Tibial artery (tissue), 4 donors: ENCODE results near the gene MAMDC2.
"Not testable (repeated sequence)": the region's sequence is repeated elsewhere in the genome, so short reads cannot be mapped to it uniquely, and the experiment has no call there.

ENCODE experiments used
- DNase-seq, 2 donors: peaks; one replicate each; pipeline ENCODE4 v3.0.0-alpha.2; 2019
- H3K27ac ChIP-seq, 2 donors: fragments of 200-600 bp; sonication (generic) in 1 of 2; 1 replicate in 1 of 2; 2 replicates in 1 of 2; pipeline ENCODE4 v1.5.1; 2018 to 2019; ENCODE audit warnings: mild to moderate bottlenecking in 1 of 2
- H3K27me3 ChIP-seq, 2 donors: fragments of 200-600 bp; sonication (generic) in 1 of 2; one replicate each; pipeline versions ENCODE4 v1.5.1 to v1.6.0; 2016 to 2019
- H3K36me3 ChIP-seq, 3 donors: fragments of 200-600 bp; sonication (generic) in 2 of 3; one replicate each; pipeline ENCODE4 v1.5.1; 2016 to 2019; ENCODE audit warnings: mild to moderate bottlenecking in 2 of 3
- H3K4me1 ChIP-seq, 4 donors: fragments of 200-600 bp; sonication (generic) in 2 of 4; 1 replicate in 3 of 4; 2 replicates in 1 of 4; pipeline ENCODE4 v1.5.1; 2016 to 2019
- H3K4me3 ChIP-seq, 2 donors: fragments of 200-600 bp; sonication (generic) in 1 of 2; 1 replicate in 1 of 2; 2 replicates in 1 of 2; pipeline ENCODE4 v1.5.1; 2018 to 2019; ENCODE audit warnings: mild to moderate bottlenecking in 2 of 2
- H3K9me3 ChIP-seq, 3 donors: fragments of 200-600 bp; sonication (generic) in 1 of 3; one replicate each; pipeline ENCODE4 v1.5.1; 2016 to 2019
- CTCF ChIP-seq, 2 experiments: fragments of 200-600 bp in 1 of 2; fragments of 450-650 bp in 1 of 2; IDR thresholded peaks; one replicate each; pipeline ENCODE4 v1.5.1; 2017 to 2019; ENCODE audit warnings: antibody characterized with exemption in 2 of 2, mild to moderate bottlenecking in 1 of 2, moderate library complexity in 1 of 2
- intact Hi-C: fragments of 100-400 bp; cut with DNase I; formaldehyde crosslinking; loops from one replicate; pipeline ENCODE4 v1.15.0; 2023; ENCODE audit warnings: low total_unique reads

The MAMDC2 gene

GRCh38 chr9:70232476-70232875, 188.8 kb downstream of the MAMDC2 start:
- no peak overlapping the region for H3K4me3 ChIP-seq
- H3K4me1 ChIP-seq: peaks cover 0 to 17% (median 3%) of the 10 kb centered on the region in 4 donors
- H3K27me3 ChIP-seq: no peaks in the 10 kb centered on the region
- no peak for TF ChIP-seq CTCF (IDR thresholded peaks at IDR 0.05)
- H3K27ac ChIP-seq: no peak overlapping the region
- intact Hi-C loops: no loop called here
- no peak for DNase-seq
- no peaks in the 10 kb centered on the region for H3K36me3 ChIP-seq
- no peaks in the 10 kb centered on the region for H3K9me3 ChIP-seq

DNA sequence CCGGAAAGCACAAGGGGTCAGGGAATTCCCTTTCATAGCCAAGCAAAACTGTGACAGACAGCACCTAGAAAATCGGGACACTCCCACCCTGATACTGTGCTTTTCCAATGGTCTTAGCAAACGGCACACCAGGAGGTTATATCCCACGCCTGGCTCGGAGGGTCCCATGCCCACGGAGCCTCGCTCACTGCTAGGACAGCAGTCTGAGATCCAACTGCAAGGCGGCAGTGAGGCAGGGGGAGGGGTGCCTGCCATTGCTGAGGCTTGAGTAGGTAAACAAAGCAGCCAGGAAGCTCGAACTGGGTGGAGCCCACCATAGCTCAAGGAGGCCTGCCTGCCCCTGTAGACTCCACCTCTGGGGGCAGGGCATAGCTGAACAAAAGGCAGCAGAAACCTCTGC, 190.6 kb downstream of the MAMDC2 start:
- H3K4me3 ChIP-seq, DNase-seq, H3K9me3 ChIP-seq, H3K27ac ChIP-seq, intact Hi-C loops, H3K36me3 ChIP-seq, H3K4me1 ChIP-seq, H3K27me3 ChIP-seq: not testable (repeated sequence)

- H3K27ac ChIP-seq, H3K9me3 ChIP-seq, H3K4me3 ChIP-seq, H3K4me1 ChIP-seq, DNase-seq, intact Hi-C loops, H3K27me3 ChIP-seq, H3K36me3 ChIP-seq: not testable (repeated sequence)
These were observed 202.3 kb downstream of the MAMDC2 start for GRCh38 chr9:70245952-70246351.

GRCh38 chr9:70250221-70250620, 206.6 kb downstream of the MAMDC2 start:
- no peak for DNase-seq
- no peaks in the 10 kb centered on the region for H3K36me3 ChIP-seq
- no peak for TF ChIP-seq CTCF (IDR thresholded peaks at IDR 0.05)
- no peaks in the 10 kb centered on the region for H3K27me3 ChIP-seq
- no peaks in the 10 kb centered on the region for H3K9me3 ChIP-seq
- H3K4me3 ChIP-seq: no peak overlapping the region
- no peaks in the 10 kb centered on the region for H3K4me1 ChIP-seq
- H3K27ac ChIP-seq: no peak overlapping the region
- intact Hi-C loops: loop anchor here (10.0 kb wide), 3 partner anchors 135 to 495 kb away; no protein-coding TSS in a partner anchor

GRCh38 chr9:70255486-70255885, 211.8 kb downstream of the MAMDC2 start:
- Histone ChIP-seq H3K27me3 (no peaks in the 10 kb centered on the region), H3K4me3 (peak overlapping the region; percentile 65 to 80)

DNA sequence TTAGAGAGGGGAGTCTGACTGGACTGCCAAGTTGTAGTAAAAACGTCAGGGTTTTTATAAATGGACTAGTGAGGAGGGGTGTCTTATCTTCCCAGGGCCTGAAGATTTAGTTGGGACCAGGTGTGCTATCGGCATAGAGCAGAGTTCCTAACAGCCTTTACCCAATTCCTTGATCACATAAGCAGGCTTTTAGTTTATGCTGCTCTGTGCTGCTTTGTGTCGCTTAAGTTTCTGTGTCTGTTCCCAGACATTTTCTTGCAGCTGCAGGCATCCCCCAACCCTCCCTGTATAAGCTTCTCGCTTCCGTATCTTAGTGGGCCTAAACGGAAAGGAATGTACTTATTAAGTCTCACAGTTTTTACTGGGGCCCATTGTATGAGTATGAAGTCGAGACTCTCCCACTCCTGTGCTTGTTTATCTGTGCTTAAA, 212.5 kb downstream of the MAMDC2 start:
- no peaks in the 10 kb centered on the region for H3K9me3 ChIP-seq
- intact Hi-C loops: loop anchor here (10.0 kb wide), 3 partner anchors 141 to 501 kb away; no protein-coding TSS in a partner anchor
- H3K4me1 ChIP-seq: peaks cover 0 to 42% (median 26%) of the 10 kb centered on the region in 4 donors
- peak overlapping the region; percentile 25 to 96 for H3K27ac ChIP-seq
- DNase-seq: no peak
- no peak for TF ChIP-seq CTCF (IDR thresholded peaks at IDR 0.05)
- H3K4me3 ChIP-seq: peak overlapping the region; percentile 65 to 80
- no peaks in the 10 kb centered on the region for H3K27me3 ChIP-seq
- no peaks in the 10 kb centered on the region for H3K36me3 ChIP-seq

More at GRCh38 chr9:70255486-70255885, 211.8 kb downstream of the MAMDC2 start:
- no peak for DNase-seq
- intact Hi-C loops: loop anchor here (10.0 kb wide), 3 partner anchors 141 to 501 kb away; no protein-coding TSS in a partner anchor
- Histone ChIP-seq H3K27ac (peak overlapping the region in 1 of 2 donors; percentile 96), H3K36me3 (no peaks in the 10 kb centered on the region), H3K9me3 (no peaks in the 10 kb centered on the region), H3K4me1 (peaks cover 0 to 35% (median 22%) of the 10 kb centered on the region in 4 donors)
- TF ChIP-seq CTCF (IDR thresholded peaks at IDR 0.05): no peak

DNA sequence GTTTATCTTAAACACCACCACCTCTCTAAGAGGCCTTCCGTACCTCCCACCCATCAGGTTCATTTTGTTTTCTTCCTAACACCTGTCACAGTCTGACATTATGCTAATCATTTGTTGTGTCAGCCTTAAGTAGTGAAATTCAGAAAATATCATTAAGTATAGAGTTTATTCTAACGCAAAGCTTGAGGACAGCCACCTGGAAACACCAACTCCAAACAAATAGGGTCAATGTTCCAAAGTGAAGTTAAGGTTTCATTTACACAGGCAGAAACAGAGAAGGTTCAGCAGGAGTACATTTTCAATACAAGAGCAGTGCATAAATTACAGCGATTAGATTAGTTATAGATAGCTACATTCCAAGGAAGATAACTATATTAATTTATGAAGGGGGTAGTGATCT, 213.9 kb downstream of the MAMDC2 start:
- TF ChIP-seq CTCF (IDR thresholded peaks at IDR 0.05): no peak
- intact Hi-C loops: loop anchor here (10.0 kb wide), 3 partner anchors 143 to 503 kb away; no protein-coding TSS in a partner anchor
- H3K4me1 ChIP-seq: peaks cover 0 to 55% (median 34%) of the 10 kb centered on the region in 4 donors

More for the DNA sequence above, 213.9 kb downstream of the MAMDC2 start:
- Histone ChIP-seq H3K4me3 (peak overlapping the region; percentile 65 to 80), H3K9me3 (no peaks in the 10 kb centered on the region), H3K27ac (peak overlapping the region; percentile 93 to 96), H3K27me3 (no peaks in the 10 kb centered on the region), H3K36me3 (no peaks in the 10 kb centered on the region)
- no peak for DNase-seq
